Measurements from ENCODE around the gene ACIN1.
A peak's percentile ranks its signal among the peaks of the same experiment; 100 is the strongest.

The ACIN1 gene

GRCh38 chr14:23033801-23034497 is 61.0 kb downstream of the ACIN1 start:
- TF ChIP-seq, protein P1, sequence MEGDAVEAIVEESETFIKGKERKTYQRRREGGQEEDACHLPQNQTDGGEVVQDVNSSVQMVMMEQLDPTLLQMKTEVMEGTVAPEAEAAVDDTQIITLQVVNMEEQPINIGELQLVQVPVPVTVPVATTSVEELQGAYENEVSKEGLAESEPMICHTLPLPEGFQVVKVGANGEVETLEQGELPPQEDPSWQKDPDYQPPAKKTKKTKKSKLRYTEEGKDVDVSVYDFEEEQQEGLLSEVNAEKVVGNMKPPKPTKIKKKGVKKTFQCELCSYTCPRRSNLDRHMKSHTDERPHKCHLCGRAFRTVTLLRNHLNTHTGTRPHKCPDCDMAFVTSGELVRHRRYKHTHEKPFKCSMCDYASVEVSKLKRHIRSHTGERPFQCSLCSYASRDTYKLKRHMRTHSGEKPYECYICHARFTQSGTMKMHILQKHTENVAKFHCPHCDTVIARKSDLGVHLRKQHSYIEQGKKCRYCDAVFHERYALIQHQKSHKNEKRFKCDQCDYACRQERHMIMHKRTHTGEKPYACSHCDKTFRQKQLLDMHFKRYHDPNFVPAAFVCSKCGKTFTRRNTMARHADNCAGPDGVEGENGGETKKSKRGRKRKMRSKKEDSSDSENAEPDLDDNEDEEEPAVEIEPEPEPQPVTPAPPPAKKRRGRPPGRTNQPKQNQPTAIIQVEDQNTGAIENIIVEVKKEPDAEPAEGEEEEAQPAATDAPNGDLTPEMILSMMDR (IDR thresholded peaks at IDR 0.05; ENCODE audit: low read depth, low read length, missing control alignments): no peak
- no peak for DNase-seq (ENCODE audit: extremely low read depth, low read depth)
- peak overlapping the region; percentile 70 for H3K4me3 ChIP-seq (replicated peaks; ENCODE audit: low read depth, low read length)

GRCh38 chr14:23033251-23033727 is 61.6 kb downstream of the ACIN1 start:
- H3K4me3 ChIP-seq (replicated peaks; ENCODE audit: low read depth, low read length): peak overlapping the region; percentile 70
- TF ChIP-seq, protein P1 (IDR thresholded peaks at IDR 0.05; ENCODE audit: low read depth, low read length, missing control alignments): no peak
- no peak for DNase-seq (ENCODE audit: extremely low read depth, low read depth)

DNA sequence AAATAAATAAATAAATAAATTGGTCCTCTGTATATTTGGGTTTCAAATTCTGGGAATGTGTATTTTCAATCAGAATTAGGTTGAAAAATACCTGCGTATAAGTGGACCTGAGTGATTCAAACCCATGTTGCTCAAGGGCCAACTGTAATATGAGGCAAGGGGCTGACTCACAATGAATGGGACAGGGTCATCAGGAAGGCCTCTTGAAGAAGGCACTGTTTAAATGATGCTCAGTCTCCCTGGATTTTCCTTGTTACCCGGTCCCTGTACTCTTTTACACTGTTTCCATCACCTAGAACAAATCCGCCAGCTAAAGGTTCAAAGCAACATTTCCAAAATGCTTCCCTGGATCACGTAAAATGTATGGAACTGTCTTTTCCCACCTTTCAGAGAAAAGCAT is 64.0 kb downstream of the ACIN1 start:
- no peak for DNase-seq (ENCODE audit: extremely low read depth, low read depth)
- TF ChIP-seq, protein P1 (IDR thresholded peaks at IDR 0.05; ENCODE audit: low read depth, low read length, missing control alignments): no peak

DNA sequence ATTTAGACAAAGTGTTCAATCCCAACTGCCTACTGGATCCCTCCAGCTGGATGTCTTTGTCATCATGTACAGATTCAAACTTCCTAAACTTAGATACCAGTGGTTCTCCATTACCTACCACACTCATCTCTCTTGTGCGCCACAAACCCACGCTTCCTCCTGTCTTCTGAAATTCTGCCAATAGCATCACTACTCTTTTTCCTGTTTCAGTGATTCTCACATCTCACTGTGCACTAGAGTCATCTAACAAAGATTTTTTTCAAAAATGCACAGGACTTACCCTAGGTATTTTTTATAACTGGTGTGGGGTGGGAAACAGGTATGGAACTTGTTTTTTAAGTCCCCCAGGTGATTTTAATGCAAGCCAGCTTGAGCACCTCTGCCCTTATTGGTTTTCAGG is 66.1 kb downstream of the ACIN1 start:
- TF ChIP-seq, protein P1 (IDR thresholded peaks at IDR 0.05; ENCODE audit: low read depth, low read length, missing control alignments): no peak

More for the DNA sequence above, 64.0 kb downstream of the ACIN1 start:
- H3K4me3 ChIP-seq (replicated peaks; ENCODE audit: low read depth, low read length): no peak overlapping the region

DNA sequence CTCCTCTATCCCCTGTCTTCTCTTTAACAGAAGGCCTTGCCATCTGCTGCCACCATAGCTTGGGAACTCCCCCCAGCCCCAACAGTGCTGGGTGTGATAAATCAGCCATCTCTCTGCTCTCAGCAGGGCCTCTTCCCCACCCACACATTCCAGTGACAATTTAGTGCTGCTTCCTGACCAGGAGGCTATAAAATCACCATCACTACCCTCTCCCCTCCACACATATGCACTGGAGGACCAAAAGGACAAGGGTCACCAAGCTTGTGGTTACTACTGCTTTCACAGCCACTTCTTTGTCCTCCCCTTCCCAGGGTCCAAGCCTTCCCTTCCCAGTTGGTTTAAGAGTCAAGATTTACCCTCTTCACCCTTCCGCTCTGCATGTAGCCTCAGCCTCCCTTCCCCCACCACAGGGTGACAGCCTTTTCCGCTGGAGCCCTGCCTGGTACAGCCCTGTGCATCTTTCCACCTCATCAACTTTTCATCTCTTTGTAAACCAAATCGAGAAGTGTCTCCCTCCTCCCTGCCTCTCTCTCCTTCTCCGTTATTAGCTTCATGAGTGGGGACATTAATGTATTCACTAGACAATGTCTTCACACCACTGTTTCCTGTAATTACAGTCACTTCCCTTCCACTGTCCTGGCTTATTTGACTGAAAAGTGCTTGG is 69.7 kb downstream of the ACIN1 start:
- TF ChIP-seq, protein P1 (IDR thresholded peaks at IDR 0.05; ENCODE audit: low read depth, low read length, missing control alignments): no peak
- H3K4me3 ChIP-seq (replicated peaks; ENCODE audit: low read depth, low read length): no peak overlapping the region
- DNase-seq (ENCODE audit: extremely low read depth, low read depth): no peak

More for the DNA sequence above, 66.1 kb downstream of the ACIN1 start:
- no peak overlapping the region for H3K4me3 ChIP-seq (replicated peaks; ENCODE audit: low read depth, low read length)
- no peak for DNase-seq (ENCODE audit: extremely low read depth, low read depth)

DNA sequence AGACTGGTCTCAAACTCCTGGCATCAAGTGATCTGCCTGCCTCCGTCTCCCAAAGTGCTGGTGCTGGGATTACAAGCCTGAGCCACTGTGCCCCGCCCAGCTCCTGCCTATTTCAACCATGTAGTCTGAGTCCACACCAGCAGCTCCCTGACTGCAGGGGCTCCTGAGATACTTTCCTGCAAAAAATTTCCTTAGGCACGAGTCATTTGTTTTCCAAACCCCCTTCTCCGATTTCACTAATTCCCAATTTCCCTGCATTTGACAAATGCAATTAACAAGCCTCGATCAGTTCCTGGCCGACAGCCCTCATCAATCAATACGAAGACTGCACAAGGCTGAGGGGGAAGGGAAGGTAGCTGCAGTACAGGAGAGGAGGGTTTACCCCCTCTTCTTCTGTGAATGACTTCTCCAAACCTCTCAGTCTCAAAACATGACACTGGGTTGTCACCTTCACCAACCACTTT is 70.3 kb downstream of the ACIN1 start:
- no peak for DNase-seq (ENCODE audit: extremely low read depth, low read depth)
- H3K4me3 ChIP-seq (replicated peaks; ENCODE audit: low read depth, low read length): no peak overlapping the region
- TF ChIP-seq, protein P1 (IDR thresholded peaks at IDR 0.05; ENCODE audit: low read depth, low read length, missing control alignments): no peak
